ENCODE results near the gene PDE4D.

Gene PDE4D

DNA sequence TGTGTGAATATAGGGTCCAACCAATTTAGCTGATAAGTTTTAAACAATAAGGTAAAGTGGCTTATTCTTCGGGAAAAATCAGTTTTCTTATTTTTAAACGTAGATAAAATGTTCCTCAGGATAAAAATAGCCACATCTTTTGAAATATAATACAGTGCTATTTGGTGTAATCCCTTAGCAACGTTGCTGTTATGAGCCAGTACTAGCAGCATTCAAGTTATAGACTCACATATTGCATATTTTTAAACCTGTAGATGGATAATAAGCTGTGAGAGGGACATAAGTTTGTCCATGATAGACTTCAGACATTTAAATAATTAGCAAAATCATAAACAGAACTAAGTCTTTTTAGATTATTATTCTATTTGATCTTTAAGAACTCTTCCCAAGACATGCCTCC, 6.3 kb downstream of the PDE4D start:
- no peaks in the 10 kb centered on the region for H3K36me3 ChIP-seq (ENCODE audit: control insufficient read depth in 1 of 2, insufficient read depth in 2 of 2, low read length in 2 of 2)
- H3K9me3 ChIP-seq (ENCODE audit: control insufficient read depth in 1 of 2, low read length in 2 of 2): no peaks in the 10 kb centered on the region
- H3K27ac ChIP-seq (ENCODE audit: low read depth, low read length): no peak overlapping the region
- H3K4me3 ChIP-seq (ENCODE audit: low read depth in 1 of 2, low read length in 2 of 2): no peak overlapping the region
- H3K9ac ChIP-seq (ENCODE audit: low read depth in 1 of 2, low read length in 2 of 2): no peak overlapping the region
- peaks cover 4 to 15% of the 10 kb centered on the region in 2 donors for H3K27me3 ChIP-seq (ENCODE audit: control insufficient read depth in 1 of 2, insufficient read depth in 2 of 2, low read length in 2 of 2)
- H3K4me1 ChIP-seq (ENCODE audit: control insufficient read depth in 1 of 2, insufficient read depth in 2 of 2, low read length in 2 of 2): no peaks in the 10 kb centered on the region

DNA sequence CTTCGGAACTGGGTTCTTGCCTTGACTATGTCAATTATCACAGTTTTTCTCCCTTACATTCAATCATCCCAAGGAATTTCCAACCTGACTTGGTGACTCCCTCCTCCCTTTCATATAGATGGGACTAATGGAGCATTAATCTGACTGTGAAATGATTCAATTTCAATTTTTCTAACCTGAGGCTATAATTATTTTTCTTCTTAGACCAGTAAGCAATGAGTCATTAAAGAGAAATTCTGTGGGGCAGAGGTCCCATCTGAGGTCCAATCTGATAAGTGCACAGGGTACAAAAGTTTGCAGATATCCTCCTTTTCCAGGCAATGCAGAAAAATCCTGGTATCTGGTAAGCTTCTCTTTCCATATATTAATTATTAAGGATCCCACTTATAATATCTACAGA, 18.9 kb downstream of the PDE4D start:
- no peak overlapping the region for H3K9ac ChIP-seq (ENCODE audit: low read depth in 1 of 2, low read length in 2 of 2)
- H3K9me3 ChIP-seq (ENCODE audit: control insufficient read depth in 1 of 2, low read length in 2 of 2): no peaks in the 10 kb centered on the region
- no peaks in the 10 kb centered on the region for H3K27me3 ChIP-seq (ENCODE audit: control insufficient read depth in 1 of 2, insufficient read depth in 2 of 2, low read length in 2 of 2)
- no peaks in the 10 kb centered on the region for H3K4me1 ChIP-seq (ENCODE audit: control insufficient read depth in 1 of 2, insufficient read depth in 2 of 2, low read length in 2 of 2)
- H3K27ac ChIP-seq (ENCODE audit: low read depth, low read length): no peak overlapping the region
- no peaks in the 10 kb centered on the region for H3K36me3 ChIP-seq (ENCODE audit: control insufficient read depth in 1 of 2, insufficient read depth in 2 of 2, low read length in 2 of 2)
- no peak overlapping the region for H3K4me3 ChIP-seq (ENCODE audit: low read depth in 1 of 2, low read length in 2 of 2)

DNA sequence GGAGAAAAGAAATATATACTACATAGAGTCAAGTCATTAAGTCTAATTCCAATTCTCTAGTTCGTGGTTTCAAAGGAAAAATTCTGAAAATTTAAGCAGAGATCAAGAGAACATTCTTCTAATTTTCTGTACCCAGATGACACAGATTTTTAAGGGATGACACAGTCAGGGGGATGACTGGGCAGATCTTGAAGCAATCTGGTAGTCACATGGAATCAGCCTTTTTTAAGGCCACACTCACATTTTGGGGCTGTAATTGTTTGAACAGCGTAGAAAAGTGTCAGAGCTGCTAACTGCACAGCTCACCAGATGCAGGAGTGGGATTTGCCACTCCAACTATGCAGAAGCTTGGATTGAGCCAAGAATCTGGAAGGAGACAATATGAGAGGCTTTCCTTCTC, 20.4 kb downstream of the PDE4D start:
- Histone ChIP-seq H3K9me3 (ENCODE audit: control insufficient read depth in 1 of 2, low read length in 2 of 2) (no peaks in the 10 kb centered on the region), H3K27ac (ENCODE audit: low read depth, low read length) (no peak overlapping the region), H3K27me3 (ENCODE audit: control insufficient read depth in 1 of 2, insufficient read depth in 2 of 2, low read length in 2 of 2) (no peaks in the 10 kb centered on the region), H3K4me1 (ENCODE audit: control insufficient read depth in 1 of 2, insufficient read depth in 2 of 2, low read length in 2 of 2) (no peaks in the 10 kb centered on the region), H3K9ac (ENCODE audit: low read depth in 1 of 2, low read length in 2 of 2) (no peak overlapping the region), H3K36me3 (ENCODE audit: control insufficient read depth in 1 of 2, insufficient read depth in 2 of 2, low read length in 2 of 2) (no peaks in the 10 kb centered on the region), H3K4me3 (ENCODE audit: low read depth in 1 of 2, low read length in 2 of 2) (no peak overlapping the region)

DNA sequence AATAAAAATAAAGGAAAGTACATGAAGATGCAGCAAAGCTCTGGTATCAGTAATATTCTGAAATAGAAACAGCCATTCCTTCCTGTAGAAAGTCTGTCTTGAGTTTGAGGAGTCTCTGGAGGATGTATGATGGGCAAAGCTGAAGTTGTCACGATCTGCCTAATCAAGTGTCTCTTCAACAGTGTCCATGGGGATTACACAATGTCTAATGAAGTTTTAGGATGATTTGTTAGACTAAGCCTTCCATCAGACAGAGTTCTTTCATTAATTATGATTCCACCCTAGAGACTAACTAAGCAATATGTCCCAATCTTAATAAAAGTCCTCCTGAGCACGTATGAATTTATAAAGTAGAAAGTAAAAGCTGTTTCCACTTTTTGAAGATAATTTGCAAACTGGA, 26.9 kb downstream of the PDE4D start:
- Histone ChIP-seq H3K27ac (ENCODE audit: low read depth, low read length) (no peak overlapping the region), H3K27me3 (ENCODE audit: control insufficient read depth in 1 of 2, insufficient read depth in 2 of 2, low read length in 2 of 2) (no peaks in the 10 kb centered on the region), H3K9ac (ENCODE audit: low read depth in 1 of 2, low read length in 2 of 2) (no peak overlapping the region), H3K4me1 (ENCODE audit: control insufficient read depth in 1 of 2, insufficient read depth in 2 of 2, low read length in 2 of 2) (peaks cover 10 to 25% of the 10 kb centered on the region in 2 donors), H3K9me3 (ENCODE audit: control insufficient read depth in 1 of 2, low read length in 2 of 2) (no peaks in the 10 kb centered on the region), H3K4me3 (ENCODE audit: low read depth in 1 of 2, low read length in 2 of 2) (no peak overlapping the region), H3K36me3 (ENCODE audit: control insufficient read depth in 1 of 2, insufficient read depth in 2 of 2, low read length in 2 of 2) (no peaks in the 10 kb centered on the region)

DNA sequence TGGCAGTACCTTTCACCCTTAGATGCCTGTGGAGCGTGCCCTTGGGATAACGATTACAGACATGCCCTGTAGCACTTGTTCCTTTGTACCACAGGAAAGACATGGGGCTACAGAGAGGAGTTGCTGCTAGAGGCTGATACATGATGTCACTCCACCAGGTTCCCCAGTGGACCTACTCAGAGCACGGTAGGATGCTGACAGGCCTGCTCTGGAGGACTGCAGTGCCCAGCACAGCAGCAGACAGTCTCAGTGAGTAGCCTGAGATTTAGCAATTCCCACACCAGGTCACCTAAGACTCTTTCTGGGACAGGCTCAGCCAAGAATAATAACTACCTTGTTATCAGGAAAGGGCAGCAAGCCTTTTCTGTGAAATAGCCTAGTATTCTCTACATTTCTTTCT, 28.8 kb downstream of the PDE4D start:
- peak overlapping the region; percentile 0 to 45 for H3K4me3 ChIP-seq (ENCODE audit: low read depth in 1 of 2, low read length in 2 of 2)
- no peak overlapping the region for H3K9ac ChIP-seq (ENCODE audit: low read depth in 1 of 2, low read length in 2 of 2)

DNA sequence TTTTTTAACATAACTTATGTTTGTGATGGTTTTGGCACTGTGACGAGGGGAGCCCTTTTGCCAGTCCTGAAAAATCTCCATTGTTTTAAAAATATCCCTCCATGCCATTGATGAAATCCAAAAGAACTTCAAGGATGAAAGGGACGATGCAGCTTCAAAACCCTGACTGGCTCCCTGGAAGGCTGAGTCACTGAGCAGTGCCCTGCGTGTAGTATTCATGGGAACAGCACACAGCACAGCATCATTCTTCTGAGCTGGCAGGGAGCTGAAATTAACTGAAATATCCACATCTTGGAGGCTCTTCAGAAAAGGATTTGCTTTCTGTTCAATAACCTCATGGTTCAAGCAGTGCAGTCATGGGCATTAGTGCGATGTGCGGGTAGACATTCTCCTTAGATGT, 29.7 kb downstream of the PDE4D start:
- H3K9me3 ChIP-seq (ENCODE audit: control insufficient read depth in 1 of 2, low read length in 2 of 2): no peaks in the 10 kb centered on the region
- no peaks in the 10 kb centered on the region for H3K36me3 ChIP-seq (ENCODE audit: control insufficient read depth in 1 of 2, insufficient read depth in 2 of 2, low read length in 2 of 2)
- no peak overlapping the region for H3K27ac ChIP-seq (ENCODE audit: low read depth, low read length)
- no peak overlapping the region for H3K4me3 ChIP-seq (ENCODE audit: low read depth in 1 of 2, low read length in 2 of 2)
- no peaks in the 10 kb centered on the region for H3K27me3 ChIP-seq (ENCODE audit: control insufficient read depth in 1 of 2, insufficient read depth in 2 of 2, low read length in 2 of 2)
- no peak overlapping the region for H3K9ac ChIP-seq (ENCODE audit: low read depth in 1 of 2, low read length in 2 of 2)
- H3K4me1 ChIP-seq (ENCODE audit: control insufficient read depth in 1 of 2, insufficient read depth in 2 of 2, low read length in 2 of 2): peaks cover 10 to 25% of the 10 kb centered on the region in 2 donors

More for the DNA sequence above, 28.8 kb downstream of the PDE4D start:
- no peaks in the 10 kb centered on the region for H3K27me3 ChIP-seq (ENCODE audit: control insufficient read depth in 1 of 2, insufficient read depth in 2 of 2, low read length in 2 of 2)
- no peak overlapping the region for H3K27ac ChIP-seq (ENCODE audit: low read depth, low read length)
- peaks cover 10 to 25% of the 10 kb centered on the region in 2 donors for H3K4me1 ChIP-seq (ENCODE audit: control insufficient read depth in 1 of 2, insufficient read depth in 2 of 2, low read length in 2 of 2)
- no peaks in the 10 kb centered on the region for H3K36me3 ChIP-seq (ENCODE audit: control insufficient read depth in 1 of 2, insufficient read depth in 2 of 2, low read length in 2 of 2)
- no peaks in the 10 kb centered on the region for H3K9me3 ChIP-seq (ENCODE audit: control insufficient read depth in 1 of 2, low read length in 2 of 2)

DNA sequence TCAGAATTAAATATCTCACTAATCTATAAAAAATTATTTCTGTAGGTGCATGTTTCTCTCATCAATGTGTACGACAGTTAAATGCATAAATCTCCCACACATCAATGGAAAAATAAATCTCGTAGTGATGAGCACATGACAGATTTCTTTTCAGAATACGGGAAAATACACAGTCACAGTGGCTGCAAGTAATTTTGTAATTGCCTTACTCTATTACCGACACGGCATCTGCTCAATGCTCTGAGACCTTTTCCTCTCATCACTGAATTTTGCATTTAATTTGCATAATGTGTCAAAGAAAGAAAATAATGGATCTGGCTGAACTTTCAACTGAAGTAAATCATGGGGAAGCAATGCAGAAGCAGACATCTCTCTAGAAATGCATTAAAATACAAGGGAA, 37.2 kb downstream of the PDE4D start:
- no peaks in the 10 kb centered on the region for H3K4me1 ChIP-seq (ENCODE audit: control insufficient read depth in 1 of 2, insufficient read depth in 2 of 2, low read length in 2 of 2)
- no peaks in the 10 kb centered on the region for H3K27me3 ChIP-seq (ENCODE audit: control insufficient read depth in 1 of 2, insufficient read depth in 2 of 2, low read length in 2 of 2)
- no peak overlapping the region for H3K4me3 ChIP-seq (ENCODE audit: low read depth in 1 of 2, low read length in 2 of 2)
- H3K9me3 ChIP-seq (ENCODE audit: control insufficient read depth in 1 of 2, low read length in 2 of 2): no peaks in the 10 kb centered on the region
- H3K9ac ChIP-seq (ENCODE audit: low read depth in 1 of 2, low read length in 2 of 2): no peak overlapping the region
- H3K36me3 ChIP-seq (ENCODE audit: control insufficient read depth in 1 of 2, insufficient read depth in 2 of 2, low read length in 2 of 2): no peaks in the 10 kb centered on the region
- no peak overlapping the region for H3K27ac ChIP-seq (ENCODE audit: low read depth, low read length)

DNA sequence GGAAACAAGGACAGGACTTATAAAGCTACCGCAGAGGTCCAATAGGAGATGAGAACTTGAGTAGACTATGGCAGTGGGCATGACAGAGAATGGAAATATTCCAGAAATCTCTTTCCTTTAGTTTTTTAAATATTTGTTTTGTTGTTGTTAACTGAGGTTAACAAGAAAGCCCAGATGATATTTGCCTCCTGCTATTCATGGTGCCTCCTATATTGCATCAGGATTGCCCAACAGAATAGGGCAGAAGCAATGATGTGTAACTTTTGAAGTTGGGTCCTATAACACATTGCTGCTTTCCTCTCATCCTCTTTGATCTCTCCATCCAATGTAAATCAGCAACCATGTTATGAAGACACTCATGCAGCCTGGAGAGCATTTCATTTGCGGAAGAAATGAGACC, 42.8 kb downstream of the PDE4D start:
- H3K4me1 ChIP-seq (ENCODE audit: control insufficient read depth in 1 of 2, insufficient read depth in 2 of 2, low read length in 2 of 2): no peaks in the 10 kb centered on the region
- H3K27me3 ChIP-seq (ENCODE audit: control insufficient read depth in 1 of 2, insufficient read depth in 2 of 2, low read length in 2 of 2): no peaks in the 10 kb centered on the region
- H3K36me3 ChIP-seq (ENCODE audit: control insufficient read depth in 1 of 2, insufficient read depth in 2 of 2, low read length in 2 of 2): no peaks in the 10 kb centered on the region
- no peak overlapping the region for H3K9ac ChIP-seq (ENCODE audit: low read depth in 1 of 2, low read length in 2 of 2)
- H3K4me3 ChIP-seq (ENCODE audit: low read depth in 1 of 2, low read length in 2 of 2): no peak overlapping the region
- no peak overlapping the region for H3K27ac ChIP-seq (ENCODE audit: low read depth, low read length)
- H3K9me3 ChIP-seq (ENCODE audit: control insufficient read depth in 1 of 2, low read length in 2 of 2): no peaks in the 10 kb centered on the region

DNA sequence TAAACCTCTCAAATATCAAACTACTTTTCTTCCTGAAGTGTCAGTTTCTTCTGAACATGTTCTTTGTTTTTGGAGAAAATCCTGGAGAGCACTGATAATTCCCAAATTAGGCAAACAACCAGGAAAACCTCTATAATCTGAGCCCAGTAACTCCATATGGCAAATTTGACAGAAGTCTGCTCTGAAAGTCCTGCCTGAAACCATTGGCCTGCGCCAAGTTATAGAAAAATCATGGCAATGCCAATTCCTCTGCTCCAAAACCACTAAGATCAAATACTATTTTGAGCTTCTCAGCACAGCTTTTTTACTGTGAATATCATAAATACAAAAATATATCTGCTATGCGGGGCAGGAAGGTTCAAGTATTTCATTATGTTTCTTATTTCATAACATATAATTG, 45.9 kb downstream of the PDE4D start:
- Histone ChIP-seq H3K9me3 (ENCODE audit: control insufficient read depth in 1 of 2, low read length in 2 of 2) (no peaks in the 10 kb centered on the region), H3K27ac (ENCODE audit: low read depth, low read length) (no peak overlapping the region), H3K27me3 (ENCODE audit: control insufficient read depth in 1 of 2, insufficient read depth in 2 of 2, low read length in 2 of 2) (no peaks in the 10 kb centered on the region), H3K9ac (ENCODE audit: low read depth in 1 of 2, low read length in 2 of 2) (no peak overlapping the region), H3K36me3 (ENCODE audit: control insufficient read depth in 1 of 2, insufficient read depth in 2 of 2, low read length in 2 of 2) (no peaks in the 10 kb centered on the region), H3K4me1 (ENCODE audit: control insufficient read depth in 1 of 2, insufficient read depth in 2 of 2, low read length in 2 of 2) (no peaks in the 10 kb centered on the region), H3K4me3 (ENCODE audit: low read depth in 1 of 2, low read length in 2 of 2) (no peak overlapping the region)

DNA sequence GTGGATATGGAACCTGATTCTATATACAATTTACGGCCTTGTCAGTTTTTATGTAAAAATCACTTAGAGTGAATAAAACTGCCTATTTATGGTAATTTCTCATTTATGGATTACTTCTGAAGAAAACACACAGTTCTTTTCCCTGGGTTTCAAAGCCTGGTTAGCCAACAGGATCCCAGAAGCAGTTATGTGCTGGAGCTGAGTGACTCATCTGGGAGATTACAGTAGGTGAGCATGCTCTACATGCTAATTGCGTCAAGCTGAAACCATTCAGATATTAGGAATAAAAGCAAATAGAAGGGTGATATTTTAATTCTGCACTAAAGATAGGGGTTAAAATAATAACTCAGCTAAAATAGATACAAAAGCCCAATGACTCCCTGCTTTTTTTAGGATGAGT, 47.8 kb downstream of the PDE4D start:
- Histone ChIP-seq H3K9ac (ENCODE audit: low read depth in 1 of 2, low read length in 2 of 2) (no peak overlapping the region), H3K4me3 (ENCODE audit: low read depth in 1 of 2, low read length in 2 of 2) (no peak overlapping the region), H3K4me1 (ENCODE audit: control insufficient read depth in 1 of 2, insufficient read depth in 2 of 2, low read length in 2 of 2) (no peaks in the 10 kb centered on the region), H3K9me3 (ENCODE audit: control insufficient read depth in 1 of 2, low read length in 2 of 2) (no peaks in the 10 kb centered on the region), H3K27ac (ENCODE audit: low read depth, low read length) (no peak overlapping the region), H3K36me3 (ENCODE audit: control insufficient read depth in 1 of 2, insufficient read depth in 2 of 2, low read length in 2 of 2) (no peaks in the 10 kb centered on the region), H3K27me3 (ENCODE audit: control insufficient read depth in 1 of 2, insufficient read depth in 2 of 2, low read length in 2 of 2) (no peaks in the 10 kb centered on the region)

DNA sequence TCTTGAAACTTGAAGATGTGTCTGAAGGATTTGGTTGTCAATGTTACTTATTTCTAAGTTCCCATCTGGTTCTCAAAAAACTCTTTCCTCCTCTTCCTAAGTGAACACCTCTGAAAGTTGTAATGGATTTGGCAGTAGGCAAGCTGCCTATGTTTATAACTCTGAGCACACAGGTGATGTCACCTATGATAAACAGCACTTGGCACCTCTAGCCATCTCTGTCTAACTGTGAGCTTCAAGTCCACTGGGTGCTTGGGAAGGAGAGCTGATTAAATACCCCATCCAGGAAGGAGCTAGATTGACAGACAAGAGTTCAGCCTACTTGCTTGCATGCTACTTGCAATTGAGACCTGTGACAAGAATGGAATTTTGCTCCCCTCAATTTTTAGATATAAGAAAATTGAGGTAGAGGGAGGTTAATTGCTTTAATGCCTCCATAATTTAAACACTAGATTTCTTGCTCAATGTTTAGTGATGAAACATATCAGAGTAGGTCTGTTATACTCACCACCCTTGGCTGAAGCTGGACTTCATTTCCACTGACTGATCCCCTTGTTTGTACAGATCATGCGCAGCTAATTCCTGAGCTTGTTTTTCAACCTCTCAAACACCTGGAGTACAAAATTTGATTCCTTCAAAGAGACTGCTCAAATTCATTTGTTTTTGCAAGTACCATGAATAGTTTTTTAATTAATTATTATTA, 49.9 kb downstream of the PDE4D start:
- Histone ChIP-seq H3K9me3 (ENCODE audit: control insufficient read depth in 1 of 2, low read length in 2 of 2) (no peaks in the 10 kb centered on the region), H3K36me3 (ENCODE audit: control insufficient read depth in 1 of 2, insufficient read depth in 2 of 2, low read length in 2 of 2) (no peaks in the 10 kb centered on the region), H3K9ac (ENCODE audit: low read depth in 1 of 2, low read length in 2 of 2) (no peak overlapping the region), H3K4me3 (ENCODE audit: low read depth in 1 of 2, low read length in 2 of 2) (no peak overlapping the region), H3K27me3 (ENCODE audit: control insufficient read depth in 1 of 2, insufficient read depth in 2 of 2, low read length in 2 of 2) (no peaks in the 10 kb centered on the region), H3K27ac (ENCODE audit: low read depth, low read length) (no peak overlapping the region), H3K4me1 (ENCODE audit: control insufficient read depth in 1 of 2, insufficient read depth in 2 of 2, low read length in 2 of 2) (peaks cover 0 to 5% of the 10 kb centered on the region in 2 donors)

Measured in duodenal mucosa (tissue), 2 donors.